GM21528 (cell line): ENCODE results near the gene EIF2B1.
"Not testable (repeated sequence)": the region's sequence is repeated elsewhere in the genome, so short reads cannot be mapped to it uniquely, and the experiment has no call there.

ENCODE experiments used
- ATAC-seq: cut with Tn5 transposase; IDR thresholded peaks from one replicate; pipeline ENCODE4 v1.9.1; 2021; ENCODE audit warnings: mild to moderate bottlenecking, moderate library complexity; ENCODE audit not compliant: unreplicated experiment, low FRiP score

The EIF2B1 gene

DNA sequence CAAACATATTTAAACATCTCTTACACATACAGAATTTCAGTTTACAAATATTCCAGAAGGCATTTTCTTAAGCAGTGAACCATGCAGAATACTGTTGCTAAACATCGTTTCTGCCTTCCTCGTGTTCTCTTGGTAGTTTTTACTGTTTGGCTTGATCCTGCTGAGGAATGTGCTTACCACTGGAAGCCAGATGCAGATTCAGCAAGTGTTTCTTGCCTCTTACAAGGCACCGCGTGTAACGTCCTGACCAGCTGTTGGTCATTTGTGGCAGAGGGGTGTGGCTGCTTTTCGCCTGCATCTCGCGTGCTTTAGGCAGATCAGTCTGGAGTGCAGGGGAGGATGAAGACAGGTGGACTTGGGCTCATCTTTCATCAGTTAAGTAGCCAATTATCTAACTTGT is 12.4 kb downstream of the EIF2B1 start:
- ATAC-seq = no peak

DNA sequence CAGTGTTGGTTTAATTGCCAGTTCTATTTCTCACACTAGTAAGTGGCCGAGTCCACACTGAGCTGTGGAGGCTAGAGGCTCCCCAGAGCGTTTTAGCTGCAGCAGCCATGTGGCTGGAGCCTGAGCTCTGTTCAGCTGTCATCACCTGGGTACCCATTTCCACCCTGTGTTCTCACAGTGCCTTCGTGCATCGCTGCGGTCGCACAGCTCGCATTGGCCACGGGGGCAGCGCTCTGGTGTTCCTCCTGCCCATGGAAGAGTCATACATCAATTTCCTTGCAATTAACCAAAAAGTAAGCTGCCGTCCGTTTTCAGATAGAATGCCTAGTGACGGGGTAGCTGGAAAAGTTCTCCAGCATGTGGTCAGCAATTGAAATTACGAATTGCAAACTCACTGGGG is 15.9 kb downstream of the EIF2B1 start:
- ATAC-seq = no peak

DNA sequence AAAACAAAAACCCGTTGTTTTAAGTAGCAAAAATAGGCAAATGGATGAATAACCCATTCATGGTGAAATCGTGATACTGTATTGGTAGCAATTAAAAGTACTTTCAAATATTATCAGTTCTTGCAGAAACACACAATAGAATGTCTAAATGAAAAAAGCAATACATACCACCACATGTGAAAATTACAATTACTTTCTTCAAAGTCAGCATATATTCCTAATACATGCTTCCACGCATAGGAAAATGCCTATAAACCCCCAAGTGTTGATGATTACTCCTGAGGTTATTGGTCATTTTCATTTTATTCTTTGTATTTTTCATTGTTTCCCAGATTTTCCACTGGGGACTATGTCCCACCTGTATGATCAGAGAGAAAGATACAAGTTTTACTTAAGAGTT is 16.3 kb downstream of the EIF2B1 start:
- no peak for ATAC-seq

DNA sequence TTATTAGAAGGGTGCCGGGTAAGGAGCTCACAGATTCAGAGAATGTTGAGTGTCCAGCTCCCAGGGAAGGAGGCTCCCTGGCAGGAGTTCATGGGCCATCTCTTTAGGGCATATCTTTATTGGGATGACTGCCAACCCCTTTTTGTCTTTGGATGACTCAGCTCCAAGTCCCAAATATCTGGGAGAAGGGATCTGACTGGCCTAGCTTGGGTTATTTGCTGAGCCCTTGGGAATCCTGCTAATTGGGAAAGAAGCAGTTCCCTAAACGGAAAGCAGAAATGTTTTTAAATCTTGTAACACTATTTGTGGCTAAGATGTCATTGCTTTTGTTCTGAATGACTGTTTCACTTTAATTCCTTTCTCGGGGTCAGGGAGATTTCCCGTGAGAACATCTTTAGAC is 19.0 kb downstream of the EIF2B1 start:
- no peak for ATAC-seq

DNA sequence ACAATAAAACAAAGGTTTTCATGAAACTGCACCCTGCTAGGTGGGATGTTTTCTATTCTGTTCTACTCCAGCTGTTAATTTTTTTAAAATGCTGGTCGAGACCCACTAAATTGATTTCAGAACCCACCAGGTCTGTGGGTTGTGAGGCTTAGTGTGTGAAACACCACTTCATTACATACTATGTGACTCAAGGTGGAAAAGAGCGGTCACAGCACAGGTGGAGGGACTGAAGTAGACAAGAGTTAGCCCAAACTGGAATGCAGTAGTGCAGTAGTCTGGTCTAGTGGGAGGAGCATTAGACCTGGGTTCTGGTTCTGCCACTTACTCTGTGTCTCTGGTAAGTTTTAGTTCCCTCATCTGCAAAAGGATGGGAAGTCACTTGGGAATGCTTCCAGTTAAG is 19.4 kb downstream of the EIF2B1 start:
- ATAC-seq = no peak

DNA sequence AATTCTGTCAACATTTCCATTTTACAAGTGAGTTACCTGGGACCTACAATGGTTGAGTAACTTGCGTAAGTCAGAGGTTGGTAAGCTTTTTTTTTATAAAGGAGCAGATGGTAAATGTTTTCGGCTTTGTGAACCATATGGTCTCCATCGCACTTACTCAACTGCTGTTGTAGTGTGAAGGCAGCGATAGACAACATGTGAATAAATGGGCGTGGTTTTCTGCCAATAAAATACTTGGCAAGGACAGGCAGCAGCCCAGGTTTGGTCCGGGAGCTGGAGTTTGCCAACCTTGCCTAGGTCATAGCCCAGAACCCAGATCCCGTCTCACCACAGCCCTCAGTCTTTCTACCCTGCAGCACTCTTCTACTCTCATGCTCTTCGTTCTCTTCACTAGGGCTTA is 25.3 kb downstream of the EIF2B1 start:
- ATAC-seq = no peak

DNA sequence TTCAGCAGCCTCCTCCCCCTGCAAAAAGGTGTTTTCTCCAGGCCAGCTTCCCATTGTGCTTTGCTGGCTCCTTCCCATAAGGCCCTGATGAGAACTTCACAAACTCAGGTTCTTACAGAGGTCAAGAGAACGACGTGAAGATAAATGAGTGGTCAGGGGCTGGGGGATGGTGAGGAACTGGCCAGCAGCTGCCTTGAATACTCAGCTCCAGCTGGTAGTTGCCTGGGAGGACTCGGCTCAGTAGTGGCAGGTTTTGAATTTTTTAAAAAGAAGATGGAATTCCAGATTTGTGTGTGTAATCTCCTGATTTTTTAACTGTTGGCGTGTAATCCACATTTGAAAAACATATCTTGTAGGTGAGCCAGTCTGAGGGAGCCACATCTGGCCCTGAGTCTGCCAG is 25.7 kb downstream of the EIF2B1 start:
- no peak for ATAC-seq

DNA sequence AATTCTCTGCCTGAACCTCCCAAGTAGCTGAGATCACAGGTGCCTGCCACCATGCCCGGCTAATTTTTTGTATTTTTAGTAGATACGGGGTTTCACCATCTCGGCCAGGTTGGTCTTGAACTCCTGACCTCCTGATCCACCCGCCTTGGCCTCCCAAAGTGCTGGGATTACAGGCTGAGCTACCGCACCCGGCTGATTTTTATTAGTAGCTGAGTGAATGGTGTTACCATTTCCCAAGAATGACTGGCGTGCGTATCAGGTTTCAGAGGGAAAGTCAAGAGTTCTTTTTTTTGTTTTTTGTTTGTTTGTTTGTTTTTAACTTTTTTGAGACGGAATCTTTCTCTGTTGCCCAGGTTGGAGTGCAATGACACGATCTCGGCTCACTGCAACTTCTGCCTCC is 30.0 kb downstream of the EIF2B1 start:
- ATAC-seq = not testable (repeated sequence)

DNA sequence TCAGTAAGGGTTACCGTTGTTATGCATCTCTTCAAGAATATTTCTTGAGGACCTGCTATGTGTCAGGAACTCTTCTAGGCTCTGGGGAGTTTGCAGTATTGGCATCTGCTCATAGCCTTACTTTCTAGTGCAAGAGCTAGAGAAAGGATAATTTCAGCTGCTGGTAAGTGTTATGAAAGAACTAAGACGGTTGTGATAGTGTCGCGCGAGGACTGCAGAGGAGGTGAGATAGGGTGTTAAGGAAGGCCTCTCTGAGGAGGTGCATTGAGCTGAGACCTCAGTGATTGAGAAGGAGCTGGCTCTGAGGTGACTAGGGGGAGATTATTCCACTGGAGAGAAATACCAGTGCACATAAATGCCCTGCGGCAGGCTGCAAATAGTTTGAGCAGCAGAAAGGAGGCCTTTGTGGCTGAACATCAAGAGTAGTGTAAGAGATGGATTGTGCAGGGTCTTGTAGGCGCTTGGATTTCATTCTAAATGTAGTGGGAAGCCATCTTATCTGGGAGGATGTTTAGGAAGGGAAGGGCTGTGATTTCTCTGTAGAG is 30.8 kb downstream of the EIF2B1 start:
- ATAC-seq = no peak

DNA sequence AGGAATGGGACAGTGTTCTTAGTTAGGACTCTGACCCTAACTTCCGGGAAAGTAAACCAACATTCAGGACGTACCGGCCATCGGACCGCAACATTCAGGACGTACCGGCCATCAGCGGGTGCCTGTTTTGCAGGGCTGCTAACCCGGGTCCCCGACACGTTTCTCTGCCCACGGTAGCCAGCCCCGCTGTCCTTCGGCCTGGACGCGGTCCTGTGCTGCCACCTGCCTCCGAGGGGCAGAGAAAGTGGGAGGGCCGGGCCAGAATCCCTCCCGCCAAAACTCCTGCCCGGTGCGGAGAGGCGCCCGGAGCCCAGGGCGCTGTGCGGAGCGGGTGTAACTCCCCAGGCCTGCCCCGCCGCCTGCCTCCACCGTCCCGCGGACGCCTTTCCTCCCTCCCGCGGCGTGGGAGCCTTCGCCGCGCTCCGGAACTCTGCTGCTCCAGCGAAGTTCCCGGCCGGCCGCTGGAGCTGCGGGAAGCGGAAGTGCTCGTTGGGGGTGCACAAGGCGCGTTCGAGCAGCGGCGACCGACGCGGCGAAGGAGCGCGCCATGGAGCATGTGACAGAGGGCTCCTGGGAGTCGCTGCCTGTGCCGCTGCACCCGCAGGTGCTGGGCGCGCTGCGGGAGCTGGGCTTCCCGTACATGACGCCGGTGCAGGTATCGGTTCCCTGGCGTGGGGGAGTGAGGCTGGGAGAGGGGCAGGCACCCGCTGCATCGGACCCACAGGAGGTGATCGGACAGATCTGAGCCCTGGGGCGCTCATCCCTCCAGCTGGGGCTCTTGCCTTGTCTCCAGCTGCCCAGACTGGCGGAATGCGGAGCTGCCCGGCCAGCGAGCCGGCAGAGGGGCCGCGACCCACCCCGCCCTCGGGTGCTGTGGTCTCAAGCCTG is 31.6 kb downstream of the EIF2B1 start, which contains the start of gene DDX55:
Gene DDX55, plus strand, starts transcription at position 498 of the 888 bp plus-strand sequence. Its CDS starts 50 bp downstream, at position 548.
- ATAC-seq = peak; percentile 82

DNA sequence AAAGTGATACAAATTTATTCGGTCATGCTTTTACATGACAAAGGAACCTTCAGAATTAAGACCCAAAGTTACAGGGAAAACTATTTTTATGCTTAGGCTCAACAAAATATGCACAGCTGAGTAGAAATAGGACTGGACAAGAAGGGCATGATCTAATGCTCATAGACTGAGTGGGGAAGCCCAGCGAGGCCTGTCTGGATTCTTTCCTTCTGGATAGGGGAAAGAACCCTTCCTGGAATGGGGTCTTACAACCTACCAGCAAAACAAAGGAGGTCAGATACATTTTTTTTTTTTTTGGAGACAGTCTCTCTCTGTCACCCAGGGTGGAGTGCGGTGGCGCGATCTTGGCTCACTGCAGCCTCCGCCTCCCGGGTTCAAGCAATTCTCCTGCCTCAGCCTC is 33.8 kb downstream of the EIF2B1 start:
- no peak for ATAC-seq

DNA sequence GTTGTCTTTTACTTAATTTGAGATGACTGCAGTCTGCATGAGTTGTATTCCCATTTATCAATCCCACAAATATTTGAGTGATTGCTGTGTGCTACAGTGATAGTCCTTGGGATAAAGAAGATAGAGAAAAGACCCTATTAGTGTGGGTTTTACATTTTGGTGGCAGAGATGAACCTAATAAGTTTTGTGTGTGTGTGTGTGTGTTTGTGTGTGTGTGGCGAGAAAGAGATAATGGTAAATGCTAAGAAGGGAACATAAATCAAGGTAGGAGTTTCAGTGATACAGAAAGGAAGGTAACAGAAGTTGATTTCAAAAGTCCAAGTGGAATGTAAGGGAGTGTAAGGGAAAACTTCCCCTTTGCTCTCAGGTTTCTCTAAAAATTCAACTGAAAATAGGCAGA is 34.2 kb downstream of the EIF2B1 start:
- ATAC-seq = no peak

DNA sequence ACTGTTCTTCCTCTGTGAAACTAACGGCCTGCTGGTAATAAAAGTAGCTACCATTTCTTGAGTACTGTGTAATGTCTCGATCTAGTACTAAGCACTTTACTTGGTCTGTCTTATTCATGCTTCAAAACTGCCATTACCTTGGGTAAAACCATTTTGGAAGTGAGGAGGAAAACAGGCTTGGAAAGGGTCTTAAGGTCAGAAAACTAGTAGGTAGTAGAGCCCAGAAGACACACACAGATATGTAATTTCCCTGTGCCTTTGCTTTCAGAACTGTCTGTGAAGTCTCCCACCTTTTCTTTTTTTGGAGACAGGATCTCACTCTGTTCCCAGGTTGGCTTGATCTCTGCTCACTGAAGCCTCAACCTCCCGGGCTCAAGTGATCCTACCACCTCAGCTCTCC is 35.0 kb downstream of the EIF2B1 start:
- ATAC-seq = no peak

DNA sequence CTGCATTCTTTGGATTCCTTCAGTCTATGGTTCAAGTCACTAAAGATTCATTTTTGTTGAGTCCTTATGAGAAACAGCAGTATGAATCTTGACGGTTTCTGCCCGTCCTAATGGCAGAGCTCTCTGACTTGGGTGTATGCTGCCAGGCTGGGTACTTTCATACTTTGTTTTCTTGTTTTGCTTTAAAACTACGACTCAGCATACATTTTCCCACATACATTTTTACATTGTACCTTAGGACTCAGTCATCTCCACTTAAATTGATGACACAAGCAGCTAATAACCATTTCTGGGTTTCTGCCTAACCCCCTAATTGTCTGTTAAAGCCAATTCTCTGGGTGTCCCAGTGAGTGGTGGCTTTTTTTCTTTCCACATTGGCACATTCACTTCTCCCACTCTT is 36.4 kb downstream of the EIF2B1 start:
- no peak for ATAC-seq

DNA sequence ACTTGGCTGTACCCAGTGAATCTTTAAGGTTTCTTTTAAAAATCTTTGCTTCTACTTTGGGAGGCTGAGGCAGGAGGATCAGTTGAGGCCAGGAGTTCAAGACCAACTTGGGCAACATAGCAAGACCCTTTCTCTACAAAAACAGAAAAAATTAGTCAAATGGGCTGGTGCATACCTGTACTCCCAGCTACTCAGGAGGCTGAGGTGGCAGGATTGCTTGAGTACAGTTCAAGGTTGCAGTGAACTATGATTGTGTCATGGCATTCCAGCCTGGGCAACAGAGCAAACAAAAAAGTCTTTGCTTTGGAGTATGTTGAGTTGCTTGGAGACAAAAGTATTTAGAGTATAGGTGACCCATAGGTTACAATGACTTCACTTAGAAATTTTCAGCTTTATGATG is 37.8 kb downstream of the EIF2B1 start:
- no peak for ATAC-seq

DNA sequence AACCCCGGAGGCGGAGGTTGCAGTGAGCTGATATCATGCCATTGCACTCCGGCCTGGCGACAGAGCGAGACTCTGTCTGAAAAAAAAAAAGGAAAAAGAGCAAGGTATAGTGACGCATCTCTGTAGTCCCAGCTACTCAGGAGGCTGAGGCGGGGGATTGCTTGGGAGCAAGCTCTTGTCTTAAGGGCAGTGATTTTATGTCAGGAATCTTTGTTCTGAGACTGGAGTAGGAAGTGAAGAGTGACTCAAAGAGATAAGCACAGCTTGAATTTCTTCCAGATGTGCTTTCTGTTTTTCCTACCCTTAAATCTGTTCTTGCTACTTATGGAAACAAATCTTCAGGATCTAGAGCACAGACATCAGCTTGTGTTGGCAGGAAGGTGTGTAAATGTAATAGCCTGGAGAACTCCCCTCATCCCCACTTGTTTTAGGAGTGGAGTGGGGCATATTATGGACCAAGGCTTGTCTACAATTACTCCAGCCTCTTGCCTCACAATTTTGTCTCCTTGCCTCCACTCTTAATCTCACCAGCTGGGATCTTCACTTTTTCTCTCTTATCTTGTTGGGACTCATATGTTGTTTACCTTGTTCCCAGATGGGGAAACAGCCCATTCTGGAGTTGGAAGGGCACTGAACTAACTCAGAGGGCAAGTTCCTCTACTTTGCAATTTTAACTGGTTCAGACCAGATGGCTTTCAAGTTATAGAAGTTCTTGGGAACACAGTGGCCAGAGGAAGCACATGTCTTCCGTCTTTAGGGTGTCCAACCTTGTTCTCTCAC is 41.6 kb downstream of the EIF2B1 start:
- ATAC-seq = no peak

DNA sequence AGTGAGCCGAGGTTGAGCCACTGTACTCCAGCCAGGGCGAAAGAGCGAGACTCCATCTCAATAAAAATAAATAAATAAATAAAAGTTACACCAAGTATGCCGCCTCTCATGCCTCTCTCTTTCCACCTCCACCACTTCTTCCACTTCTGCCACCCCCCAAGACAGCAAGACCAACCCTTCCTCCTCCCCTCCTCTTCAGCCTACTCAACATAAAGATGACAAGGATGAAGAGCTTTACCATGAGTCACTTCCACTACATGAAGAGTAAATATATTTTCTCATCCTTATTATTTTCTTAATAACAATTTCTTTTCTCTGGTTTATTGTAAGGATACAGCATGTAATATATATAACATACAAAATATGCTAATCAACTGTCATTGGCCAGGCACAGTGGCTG is 52.7 kb downstream of the EIF2B1 start:
- no peak for ATAC-seq

DNA sequence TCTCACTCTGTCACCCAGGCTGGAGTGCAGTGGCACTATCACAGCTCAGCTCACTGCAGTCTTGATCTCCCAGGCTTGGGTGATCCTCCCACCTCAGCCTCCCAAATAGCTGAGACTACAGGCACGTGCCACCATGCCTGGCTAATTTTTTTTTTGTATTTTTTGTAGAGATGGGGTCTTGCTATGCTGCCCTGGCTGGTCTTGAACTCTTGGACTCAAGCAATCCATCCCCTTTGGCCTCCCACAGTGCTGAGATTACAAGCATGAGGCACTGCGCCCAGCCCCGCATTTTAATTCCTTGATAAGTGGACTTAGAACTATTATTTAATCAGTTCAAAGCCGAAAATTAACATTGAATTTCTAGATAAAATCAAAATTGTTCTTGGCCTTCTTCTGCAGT is 54.7 kb downstream of the EIF2B1 start:
- not testable (repeated sequence) for ATAC-seq

DNA sequence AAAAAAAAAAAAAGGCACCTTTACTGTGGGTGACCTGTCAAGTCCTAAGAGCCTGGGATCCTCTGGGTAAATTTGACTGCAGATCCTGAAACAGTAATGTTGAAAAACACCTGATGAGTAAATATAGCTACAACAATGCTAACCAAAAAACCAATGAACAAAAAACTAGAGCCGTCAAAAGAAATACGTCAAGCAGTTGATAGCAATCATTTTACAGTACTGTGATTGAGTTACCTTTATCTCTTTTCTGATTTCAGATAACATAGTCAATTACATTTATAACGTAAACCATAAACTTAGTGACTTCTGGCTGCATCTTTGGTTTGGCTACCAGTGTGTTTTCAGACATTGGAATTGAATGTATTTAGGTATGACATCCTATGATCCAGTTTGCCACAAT is 55.2 kb downstream of the EIF2B1 start:
- no peak for ATAC-seq

DNA sequence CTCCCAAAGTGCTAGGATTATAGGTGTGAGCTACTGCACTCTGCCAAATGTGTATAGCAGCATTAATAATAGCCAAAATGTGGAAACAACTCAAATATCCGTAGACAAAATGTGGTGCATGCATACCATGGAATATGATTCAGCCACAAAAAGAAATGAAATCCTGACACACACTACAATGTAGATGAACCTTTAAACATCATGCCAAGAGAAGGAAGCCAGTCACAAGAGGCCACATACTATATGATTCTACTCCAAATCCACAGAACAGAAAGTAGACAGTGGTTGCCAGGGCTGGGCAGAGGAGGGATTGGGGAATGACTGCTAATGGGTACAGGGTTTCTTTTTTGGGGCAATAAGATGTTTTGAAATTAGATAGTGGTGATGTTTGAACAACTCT is 56.9 kb downstream of the EIF2B1 start:
- ATAC-seq = no peak

DNA sequence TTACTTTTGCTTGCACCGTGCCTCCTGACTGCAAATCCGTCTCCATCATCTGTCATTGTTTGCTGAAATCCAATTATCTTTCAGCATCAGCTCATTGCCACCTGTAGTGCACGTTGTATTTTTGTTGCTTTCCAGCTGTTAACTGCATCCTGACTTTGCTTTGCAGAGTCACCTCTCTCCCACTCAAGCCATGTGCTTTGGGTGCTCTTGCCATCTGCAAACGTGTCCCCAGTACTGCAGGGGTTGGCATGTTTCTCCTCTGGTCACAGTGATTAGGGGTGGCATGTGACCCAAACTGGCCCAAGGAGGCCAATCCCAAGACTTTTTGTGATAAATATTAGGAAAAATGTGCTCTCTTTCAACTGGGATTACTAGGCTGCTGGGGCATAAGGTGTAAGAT is 59.6 kb downstream of the EIF2B1 start:
- ATAC-seq = no peak
